ENCODE data around the gene UBB. TPM values are rescaled to one million over a fixed set of nuclear protein-coding genes. Genes with fewer than 3 reads are reported as not detected.

UBB gene
- total RNA-seq, 4 donors from 2014 or later, result 469 to 764 (median 628) TPM

GRCh38 chr17:16406742-16407674 is 26.1 kb downstream of the UBB start:
- no peaks in the 10 kb centered on the region for H3K36me3 ChIP-seq
- peak overlapping the region; percentile 56 for H3K4me3 ChIP-seq
- H3K9me3 ChIP-seq, result no peaks in the 10 kb centered on the region
- H3K27ac ChIP-seq, result peak overlapping the region; percentile 41
- no peak for DNase-seq (ENCODE audit: low spot score in 2 of 2)
- no peak for TF ChIP-seq POLR2A (IDR thresholded peaks at IDR 0.05)
- no peak for TF ChIP-seq EP300 (IDR thresholded peaks at IDR 0.05)
- TF ChIP-seq POLR2AphosphoS5 (IDR thresholded peaks at IDR 0.05), result no peak
- TF ChIP-seq CTCF (IDR thresholded peaks at IDR 0.05), result no peak
- WGBS, result 6% methylated on average over 56 of the region's 67 CpGs
- H3K4me1 ChIP-seq, result peaks cover 20% of the 10 kb centered on the region
- no peaks in the 10 kb centered on the region for H3K27me3 ChIP-seq

- Histone ChIP-seq H3K27ac (peak overlapping the region; percentile 51), H3K36me3 (no peaks in the 10 kb centered on the region), H3K9me3 (no peaks in the 10 kb centered on the region), H3K4me1 (peaks cover 20% of the 10 kb centered on the region), H3K4me3 (peak overlapping the region; percentile 56), H3K27me3 (no peaks in the 10 kb centered on the region)
- WGBS, result 20% methylated on average over 14 of the region's 14 CpGs
- DNase-seq (ENCODE audit: low spot score in 2 of 2), result no peak
- TF ChIP-seq EP300 (IDR thresholded peaks at IDR 0.05) (no peak), POLR2AphosphoS5 (IDR thresholded peaks at IDR 0.05) (no peak), CTCF (IDR thresholded peaks at IDR 0.05) (no peak), POLR2A (IDR thresholded peaks at IDR 0.05) (no peak)
Observed at GRCh38 chr17:16407911-16408588, 27.2 kb downstream of the UBB start.

- H3K27ac ChIP-seq, result peak within 1 kb of the TSS; percentile 80
Observed at GRCh38 chr17:16415031-16415924, 34.4 kb downstream of the UBB start, which contains the start of gene TRPV2. TRPV2 (plus strand) TSS chr17:16415571; CDS start chr17:16417669, 2,098 bp downstream.

GRCh38 chr17:16417399-16417798 is 36.5 kb downstream of the UBB start:
- peaks cover 2% of the 10 kb centered on the region for H3K36me3 ChIP-seq
- H3K4me3 ChIP-seq, result no peak overlapping the region
- H3K9me3 ChIP-seq, result no peaks in the 10 kb centered on the region
- H3K27ac ChIP-seq, result peak overlapping the region; percentile 81
- H3K4me1 ChIP-seq, result peaks cover 42% of the 10 kb centered on the region
- DNase-seq (ENCODE audit: low spot score in 2 of 2), result no peak
- TF ChIP-seq POLR2AphosphoS5 (IDR thresholded peaks at IDR 0.05), result no peak
- no peak for TF ChIP-seq POLR2A (IDR thresholded peaks at IDR 0.05)
- no peak for TF ChIP-seq CTCF (IDR thresholded peaks at IDR 0.05)
- TF ChIP-seq EP300 (IDR thresholded peaks at IDR 0.05), result no peak
- 77% methylated on average over 7 of the region's 7 CpGs for WGBS
- H3K27me3 ChIP-seq, result no peaks in the 10 kb centered on the region

More at GRCh38 chr17:16415031-16415924, 34.4 kb downstream of the UBB start, which contains the start of gene TRPV2:
- H3K27me3 ChIP-seq, result no peaks in the 10 kb centered on the region
- peaks cover 41% of the 10 kb centered on the region for H3K4me1 ChIP-seq
- H3K36me3 ChIP-seq, result no peaks in the 10 kb centered on the region
- no peak for DNase-seq (ENCODE audit: low spot score in 2 of 2)
- no peaks in the 10 kb centered on the region for H3K9me3 ChIP-seq
- 24% methylated on average over 12 of the region's 21 CpGs for WGBS
- peak within 1 kb of the TSS; percentile 56 for H3K4me3 ChIP-seq
- TF ChIP-seq POLR2AphosphoS5 (IDR thresholded peaks at IDR 0.05) (no peak), EP300 (IDR thresholded peaks at IDR 0.05) (no peak), POLR2A (IDR thresholded peaks at IDR 0.05) (no peak), CTCF (IDR thresholded peaks at IDR 0.05) (no peak)
